HG03521 (cell line): ENCODE measurements around the gene TMEM182.

ENCODE experiments used
- ATAC-seq: cut with Tn5 transposase; IDR thresholded peaks from one replicate; pipeline ENCODE4 v1.9.1; 2021; ENCODE audit warnings: mild to moderate bottlenecking, moderate library complexity; ENCODE audit not compliant: unreplicated experiment

Gene TMEM182

GRCh38 chr2:102850888-102851287, 89.1 kb downstream of the TMEM182 start:
- ATAC-seq: no peak

- no peak for ATAC-seq
Observed at GRCh38 chr2:102852867-102853266, 91.0 kb downstream of the TMEM182 start.
